GM12872 (cell line): ENCODE data around the gene MED8.

Experiments
- CTCF ChIP-seq: IDR thresholded peaks from 3 replicates; pipeline ENCODE4 v1.5.1; 2011; ENCODE audit warnings: low read depth, mild to moderate bottlenecking, low read length, moderate library complexity; ENCODE audit not compliant: insufficient read depth

Gene MED8

GRCh38 chr1:43359696-43360095 lies 29.9 kb downstream of the MED8 start:
- TF ChIP-seq CTCF: no peak

- no peak for TF ChIP-seq CTCF
Measured at GRCh38 chr1:43358746-43359693, 30.6 kb downstream of the MED8 start, which contains the start of gene CDC20. Gene CDC20, plus strand, starts transcription at chr1:43358981. Its CDS starts 235 bp downstream, at chr1:43359216.

- peak; percentile 67 for TF ChIP-seq CTCF
Measured at GRCh38 chr1:43358121-43358745, 31.4 kb downstream of the MED8 start.

GRCh38 chr1:43357251-43357650 lies 32.3 kb downstream of the MED8 start:
- no peak for TF ChIP-seq CTCF

- TF ChIP-seq CTCF: no peak
Measured at GRCh38 chr1:43354936-43355335, 34.7 kb downstream of the MED8 start.

GRCh38 chr1:43354471-43354870 lies 35.1 kb downstream of the MED8 start:
- TF ChIP-seq CTCF: no peak

- no peak for TF ChIP-seq CTCF
Measured at GRCh38 chr1:43352881-43353280, 36.7 kb downstream of the MED8 start.
